Pancreas (tissue), 10 donors: ENCODE data around the gene GALNT5. TPM values are rescaled to one million over a fixed set of nuclear protein-coding genes. Genes with fewer than 3 reads are reported as not detected.

Source experiments
- ATAC-seq, 4 donors: fragments of 200-7000 bp; cut with Tn5 transposase; one replicate each; pipeline versions ENCODE4 v1.8.0 to v1.9.1; 2020; ENCODE audit warnings: mild to moderate bottlenecking in 4 of 4, moderate library complexity in 4 of 4
- DNase-seq, 6 donors: peaks; one replicate each; pipeline ENCODE4 v3.0.0-alpha.2; 2020
- FAIRE-seq: peaks from 2 replicates; lab custom pipeline; 2012; peaks lifted over from hg19 to GRCh38; lab: Jason Lieb, UNC
- H3K27ac ChIP-seq, 4 donors: fragments of 200-600 bp; sonication (generic); 1 replicate in 3 of 4; 2 replicates in 1 of 4; pipeline versions ENCODE4 v1.5.0 to v1.8.0; 2020
- H3K27me3 ChIP-seq, 4 donors: fragments of 200-600 bp; one replicate each; pipeline ENCODE4 v1.8.0; 2021
- H3K36me3 ChIP-seq, 3 donors: fragments of 200-600 bp; sonication (generic) in 1 of 3; one replicate each; pipeline versions ENCODE4 v1.5.0 to v1.8.0; 2020 to 2021
- H3K4me1 ChIP-seq, 3 donors: fragments of 200-600 bp; one replicate each; pipeline ENCODE4 v1.8.0; 2021
- H3K4me3 ChIP-seq, 4 donors: fragments of 200-600 bp; sonication (generic) in 2 of 4; one replicate each; pipeline versions ENCODE4 v1.5.0 to v1.8.0; 2020 to 2021
- H3K9me3 ChIP-seq, 4 donors: fragments of 200-600 bp; one replicate each; pipeline ENCODE4 v1.8.0; 2021
- CTCF ChIP-seq, 4 donors: fragments of 200-600 bp; sonication (generic) in 3 of 4; IDR thresholded peaks; one replicate each; pipeline versions ENCODE4 v1.5.0 to v1.8.0; 2021; ENCODE audit warnings: antibody characterized with exemption in 4 of 4
- WGBS, 2 donors: extraction: QIAGEN DNeasy Blood & Tissue Kit; methylation state at CpG; one replicate each; pipeline ENCODE4 v1.1.7; 2013; 5-methylcytosine and 5-hydroxymethylcytosine counted together
- intact Hi-C, 3 donors: fragments of 100-400 bp; cut with DNase I; formaldehyde crosslinking; loops; one replicate each; pipeline versions ENCODE4 v1.11.1 to v1.14.2; 2022
- polyA plus RNA-seq, 2 donors: library from polyadenylated mRNA; stranded (reverse); fragments of 200-250 nt; gene quantifications; one replicate each; pipeline ENCODE4 v1.2.3, GENCODE V29; 2013
- total RNA-seq, 6 donors: library from RNA; stranded (reverse); fragmentation: NEBNext Ultra II Directional in 4 of 6; extraction: Animal tissue kit (Norgen Biotek cat#: 25700) in 4 of 6; gene quantifications; one replicate each; pipeline versions ENCODE4 v1.2.1 to v1.2.4, GENCODE V29; 2021 to 2023
- donor health status: healthy with polysubstance abuse.
- donor health status: DM: no; HTN: no; CAD: no; lungs with moderate emphysema.
- donor health status: DM: no; HTN: no; CAD: no.
- donor health status: control.
- donor health status: control.
- donor health status: Bipolar disorder and iron deficiency.
- donor health status: DM: yes; HTN: yes; CAD: no.
- donor health status: DM: no; HTN: no; CAD: no.
- donor health status: DM: no; HTN: no; CAD: no.
- donor health status: DM: yes; HTN: yes; CAD: no.

GALNT5 gene
- total RNA-seq, result under 1 TPM; 0.08 to 0.60 (median 0.16) TPM
- not detected for polyA plus RNA-seq

GRCh38 chr2:157257312-157258252 is at the start of gene GALNT5:
Gene GALNT5, plus strand, starts transcription at chr2:157257705. Its CDS starts 378 bp downstream, at chr2:157258083.
- Histone ChIP-seq H3K36me3 (no peaks in the 10 kb centered on the region), H3K9me3 (no peaks in the 10 kb centered on the region), H3K4me1 (peaks cover 0 to 4% (median 0%) of the 10 kb centered on the region in 3 donors), H3K27me3 (peaks cover 0 to 2% (median 0%) of the 10 kb centered on the region in 4 donors), H3K4me3 (peak within 1 kb of the TSS in 2 of 4 donors; percentile 16 to 17), H3K27ac (no peak within 1 kb of the TSS)
- TF ChIP-seq CTCF (IDR thresholded peaks at IDR 0.05), result no peak
- no peak for FAIRE-seq
- WGBS, 2 donors, result 15 to 19% methylated on average over 15 of the region's 15 CpGs
- peak in 3 of 6 donors; percentile 13 to 59 (median 21) for DNase-seq
- intact Hi-C loops, result no loop called here
- ATAC-seq, result peak; percentile 47 to 69 (median 66)

DNA sequence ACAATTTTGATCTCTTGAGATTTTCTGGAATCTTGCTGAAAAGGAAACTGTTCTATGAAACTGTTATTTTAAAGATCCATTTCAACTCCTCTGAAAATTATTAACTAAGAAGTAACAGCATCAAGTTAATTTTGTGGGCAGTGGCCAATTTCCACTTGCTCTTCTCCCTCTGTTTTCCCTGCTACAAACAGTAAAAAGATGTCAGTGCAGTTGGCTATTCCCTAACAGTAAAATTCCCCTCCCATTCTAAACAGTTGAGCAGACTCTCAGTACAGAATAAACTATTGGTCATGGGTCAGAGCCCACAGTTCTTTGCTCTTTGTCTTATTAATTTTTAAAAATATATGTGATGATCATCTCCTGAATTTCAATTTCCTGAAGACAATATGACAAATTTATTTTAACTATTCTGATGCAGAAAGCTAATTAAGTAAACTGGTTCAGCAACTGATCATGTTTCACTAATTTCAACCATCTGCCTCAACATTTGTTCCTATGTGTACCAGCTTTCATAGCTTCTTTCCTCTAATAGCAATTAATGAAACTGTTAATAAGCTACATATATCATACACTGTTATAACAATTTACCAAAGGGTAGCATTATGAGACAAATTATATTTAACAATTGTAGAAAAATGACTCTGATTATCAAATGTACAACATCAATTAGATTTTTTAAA is 41.1 kb upstream of the GALNT5 start:
- Histone ChIP-seq H3K36me3 (no peaks in the 10 kb centered on the region), H3K4me3 (no peak overlapping the region), H3K9me3 (no peaks in the 10 kb centered on the region), H3K27me3 (no peaks in the 10 kb centered on the region), H3K4me1 (no peaks in the 10 kb centered on the region), H3K27ac (no peak overlapping the region)
- no peak for ATAC-seq
- no peak for FAIRE-seq
- TF ChIP-seq CTCF (IDR thresholded peaks at IDR 0.05), result no peak
- no peak for DNase-seq
- intact Hi-C loops, result no loop called here

- H3K27ac ChIP-seq, result no peak overlapping the region
- TF ChIP-seq CTCF (IDR thresholded peaks at IDR 0.05), result no peak
- no peaks in the 10 kb centered on the region for H3K4me1 ChIP-seq
- ATAC-seq (no peak), DNase-seq (no peak), FAIRE-seq (no peak)
- no peaks in the 10 kb centered on the region for H3K9me3 ChIP-seq
- H3K4me3 ChIP-seq, result no peak overlapping the region
- 74 to 86% methylated on average over 2 of the region's 2 CpGs for WGBS, 2 donors
- H3K36me3 ChIP-seq, result no peaks in the 10 kb centered on the region
- no peaks in the 10 kb centered on the region for H3K27me3 ChIP-seq
- intact Hi-C loops, result no loop called here
Measured at GRCh38 chr2:157217409-157217808, 40.1 kb upstream of the GALNT5 start.

DNA sequence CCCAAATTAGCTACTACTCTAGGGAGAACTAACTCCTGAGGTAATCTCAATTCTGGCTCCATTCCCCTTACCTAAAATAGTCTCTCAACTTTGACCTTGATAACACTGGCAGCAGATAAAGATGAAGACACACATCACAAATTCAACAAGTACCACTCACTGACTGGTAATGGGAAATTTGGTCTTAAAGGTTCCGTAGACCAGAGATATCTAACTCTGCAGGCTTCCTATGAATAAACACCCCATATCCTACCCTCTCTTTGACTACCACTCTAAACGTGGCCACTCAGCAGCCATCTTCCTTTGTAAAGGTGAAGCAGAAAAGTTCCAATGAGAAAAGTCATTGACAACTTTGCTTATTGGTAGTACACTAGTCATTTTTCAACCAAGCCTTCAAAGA is 38.6 kb upstream of the GALNT5 start:
- no peak for TF ChIP-seq CTCF (IDR thresholded peaks at IDR 0.05)
- H3K36me3 ChIP-seq, result no peaks in the 10 kb centered on the region
- no peak for DNase-seq
- intact Hi-C loops, result no loop called here
- H3K27ac ChIP-seq, result no peak overlapping the region
- no peak for ATAC-seq
- no peaks in the 10 kb centered on the region for H3K9me3 ChIP-seq
- no peak overlapping the region for H3K4me3 ChIP-seq
- FAIRE-seq, result no peak
- WGBS, 2 donors, result 56 to 59% methylated on average over 2 of the region's 2 CpGs
- H3K4me1 ChIP-seq, result no peaks in the 10 kb centered on the region
- H3K27me3 ChIP-seq, result no peaks in the 10 kb centered on the region
